ENCODE measurements around the gene PAN3. TPM values are rescaled to one million over a fixed set of nuclear protein-coding genes. Genes with fewer than 3 reads are reported as not detected.

The PAN3 gene
- total RNA-seq, 1 donor: 22.8 TPM

- no peak for TF ChIP-seq CTCF (IDR thresholded peaks at IDR 0.05; ENCODE audit: insufficient read depth, low read length)
- H3K4me3 ChIP-seq (ENCODE audit: low read depth, low read length): no peak overlapping the region
- DNase-seq (ENCODE audit: low read depth): no peak
These were observed 93.3 kb downstream of the PAN3 start for GRCh38 chr13:28231642-28232041.

GRCh38 chr13:28237944-28238343, 99.6 kb downstream of the PAN3 start:
- TF ChIP-seq CTCF (IDR thresholded peaks at IDR 0.05; ENCODE audit: insufficient read depth, low read length): no peak
- no peak for DNase-seq (ENCODE audit: low read depth)
- no peak overlapping the region for H3K4me3 ChIP-seq (ENCODE audit: low read depth, low read length)

GRCh38 chr13:28239374-28239773, 101.0 kb downstream of the PAN3 start:
- no peak for TF ChIP-seq CTCF (IDR thresholded peaks at IDR 0.05; ENCODE audit: insufficient read depth, low read length)
- no peak overlapping the region for H3K4me3 ChIP-seq (ENCODE audit: low read depth, low read length)

GRCh38 chr13:28245465-28245864, 107.1 kb downstream of the PAN3 start:
- DNase-seq (ENCODE audit: low read depth): no peak
- no peak overlapping the region for H3K4me3 ChIP-seq (ENCODE audit: low read depth, low read length)
- no peak for TF ChIP-seq CTCF (IDR thresholded peaks at IDR 0.05; ENCODE audit: insufficient read depth, low read length)

More at GRCh38 chr13:28239374-28239773, 101.0 kb downstream of the PAN3 start:
- peak; percentile 52 for DNase-seq (ENCODE audit: low read depth)

GRCh38 chr13:28246891-28247290, 108.5 kb downstream of the PAN3 start:
- TF ChIP-seq CTCF (IDR thresholded peaks at IDR 0.05; ENCODE audit: insufficient read depth, low read length): no peak
- H3K4me3 ChIP-seq (ENCODE audit: low read depth, low read length): no peak overlapping the region
- DNase-seq (ENCODE audit: low read depth): no peak

- no peak for DNase-seq (ENCODE audit: low read depth)
- no peak overlapping the region for H3K4me3 ChIP-seq (ENCODE audit: low read depth, low read length)
- no peak for TF ChIP-seq CTCF (IDR thresholded peaks at IDR 0.05; ENCODE audit: insufficient read depth, low read length)
These were observed 109.7 kb downstream of the PAN3 start for GRCh38 chr13:28248080-28248479.

- no peak overlapping the region for H3K4me3 ChIP-seq (ENCODE audit: low read depth, low read length)
- DNase-seq (ENCODE audit: low read depth): no peak
- no peak for TF ChIP-seq CTCF (IDR thresholded peaks at IDR 0.05; ENCODE audit: insufficient read depth, low read length)
These were observed 112.2 kb downstream of the PAN3 start for GRCh38 chr13:28250542-28250941.

Data from fibroblast of the aortic adventitia (primary cell).